H9 (cell line): ENCODE results near the gene MAP3K1. TPM values are rescaled to one million over a fixed set of nuclear protein-coding genes. Genes with fewer than 3 reads are reported as not detected.

ENCODE experiments used
- DNase-seq: peaks from one replicate; pipeline ENCODE4 v3.0.0-alpha.2; 2017
- H2AFZ ChIP-seq: one replicate; pipeline ENCODE4 v1.6.1; 2013; ENCODE audit warnings: mild to moderate bottlenecking, low read length, control low read depth, moderate library complexity
- H2AK5ac ChIP-seq: 2 replicates; pipeline ENCODE4 v1.6.1; 2013; ENCODE audit warnings: low read length, control low read depth, mixed read lengths; ENCODE audit not compliant: insufficient read length
- H2BK120ac ChIP-seq: one replicate; pipeline ENCODE4 v1.6.1; 2013; ENCODE audit warnings: low read depth, mild to moderate bottlenecking, low read length, control low read depth, inconsistent platforms; ENCODE audit not compliant: poor library complexity, severe bottlenecking
- H2BK12ac ChIP-seq: 2 replicates; pipeline ENCODE4 v1.6.1; 2013; ENCODE audit warnings: low read length, control low read depth, mixed read lengths, low read depth; ENCODE audit not compliant: insufficient read length
- H2BK15ac ChIP-seq: 2 replicates; pipeline ENCODE4 v1.6.1; 2013; ENCODE audit warnings: low read depth, low read length, control low read depth
- H2BK20ac ChIP-seq: one replicate; pipeline ENCODE4 v1.6.1; 2013; ENCODE audit warnings: low read depth, mild to moderate bottlenecking, low read length, control low read depth, inconsistent platforms; ENCODE audit not compliant: poor library complexity, severe bottlenecking
- H2BK5ac ChIP-seq: 2 replicates; pipeline ENCODE4 v1.6.1; 2013; ENCODE audit warnings: low read length, control low read depth, mixed read lengths; ENCODE audit not compliant: insufficient read length
- H3K14ac ChIP-seq: 2 replicates; pipeline ENCODE4 v1.6.1; 2013; ENCODE audit warnings: low read length, control low read depth; ENCODE audit not compliant: insufficient read depth
- H3K18ac ChIP-seq: 2 replicates; pipeline ENCODE4 v1.6.1; 2013; ENCODE audit warnings: low read depth, mild to moderate bottlenecking, mixed read lengths, low read length, control low read depth; ENCODE audit not compliant: insufficient read length
- H3K23ac ChIP-seq: 2 replicates; pipeline ENCODE4 v1.6.1; 2013; ENCODE audit warnings: low read length, control low read depth, mixed read lengths, low read depth; ENCODE audit not compliant: insufficient read length
- H3K23me2 ChIP-seq: 2 replicates; pipeline ENCODE4 v1.6.1; 2013; ENCODE audit warnings: low read depth, mild to moderate bottlenecking, mixed read lengths, low read length, control low read depth; ENCODE audit not compliant: insufficient read length, poor library complexity, severe bottlenecking
- H3K27ac ChIP-seq: 2 replicates; pipeline ENCODE4 v1.5.1; 2013; ENCODE audit warnings: low read length, control low read depth, mixed read lengths, low read depth; ENCODE audit not compliant: insufficient read length
- H3K27me3 ChIP-seq: 2 replicates; pipeline ENCODE4 v1.6.1; 2013; ENCODE audit warnings: low read length, control low read depth, inconsistent platforms; ENCODE audit not compliant: insufficient read depth
- H3K4ac ChIP-seq: 2 replicates; pipeline ENCODE4 v1.6.1; 2013; ENCODE audit warnings: low read depth, mild to moderate bottlenecking, control low read depth, inconsistent platforms, low read length, moderate library complexity
- H3K4me1 ChIP-seq: 2 replicates; pipeline ENCODE4 v1.6.1; 2013; ENCODE audit warnings: low read length, control low read depth, inconsistent platforms; ENCODE audit not compliant: insufficient read depth
- H3K4me2 ChIP-seq: 2 replicates; pipeline ENCODE4 v1.6.1; 2013; ENCODE audit warnings: low read length, control low read depth, mixed read lengths; ENCODE audit not compliant: insufficient read length, insufficient read depth
- H3K56ac ChIP-seq: 2 replicates; pipeline ENCODE4 v1.6.1; 2013; ENCODE audit warnings: low read depth, mild to moderate bottlenecking, mixed read lengths, low read length, control low read depth; ENCODE audit not compliant: insufficient read length
- H3K79me1 ChIP-seq: 2 replicates; pipeline ENCODE4 v1.6.1; 2013; ENCODE audit warnings: low read depth, mild to moderate bottlenecking, moderate library complexity, low read length, control low read depth, inconsistent platforms; ENCODE audit not compliant: insufficient read depth, poor library complexity, severe bottlenecking
- H3K79me2 ChIP-seq: 2 replicates; pipeline ENCODE4 v1.6.1; 2013; ENCODE audit warnings: low read length, control low read depth, inconsistent platforms; ENCODE audit not compliant: insufficient read depth
- H3K9ac ChIP-seq: 2 replicates; pipeline ENCODE4 v1.6.1; 2013; ENCODE audit warnings: low read length, control low read depth, mixed read lengths; ENCODE audit not compliant: insufficient read length; ENCODE audit errors: extremely low read depth
- H3K9me3 ChIP-seq: one replicate; pipeline ENCODE4 v1.6.1; 2013; ENCODE audit warnings: low read depth, low read length, inconsistent platforms; ENCODE audit not compliant: control insufficient read depth
- H3T11ph ChIP-seq: one replicate; pipeline ENCODE4 v1.6.1; 2013; ENCODE audit warnings: mild to moderate bottlenecking, low read length, control low read depth, inconsistent platforms
- H4K20me1 ChIP-seq: one replicate; pipeline ENCODE4 v1.6.1; 2013; ENCODE audit not compliant: control insufficient read depth, insufficient read length, insufficient read depth
- H4K5ac ChIP-seq: 2 replicates; pipeline ENCODE4 v1.6.1; 2013; ENCODE audit warnings: low read depth, mild to moderate bottlenecking, mixed read lengths, low read length, control low read depth; ENCODE audit not compliant: insufficient read length
- H4K8ac ChIP-seq: replicated peaks from 2 replicates; pipeline ENCODE4 v1.6.1; 2013; ENCODE audit warnings: low read length, control low read depth, mixed read lengths, low read depth; ENCODE audit not compliant: insufficient read length
- H4K91ac ChIP-seq: 2 replicates; pipeline ENCODE4 v1.6.1; 2013; ENCODE audit warnings: low read depth, mild to moderate bottlenecking, moderate library complexity, mixed read lengths, low read length, control low read depth; ENCODE audit not compliant: insufficient read length
- H3K27ac Mint-ChIP-seq, 3 experiments: 2 replicates in 2 of 3; 3 replicates in 1 of 3; pipeline ENCODE4 v1.8.0; 2020 to 2021; ENCODE audit warnings: mixed read lengths in 3 of 3, mild to moderate bottlenecking in 1 of 3, moderate library complexity in 1 of 3
- H3K27me3 Mint-ChIP-seq: 2 replicates; pipeline ENCODE4 v1.8.0; 2021; ENCODE audit warnings: low read depth, mild to moderate bottlenecking, moderate library complexity, mixed read lengths
- H3K36me3 Mint-ChIP-seq, 3 experiments: 2 replicates in 2 of 3; 3 replicates in 1 of 3; pipeline ENCODE4 v1.8.0; 2020 to 2021; ENCODE audit warnings: low read depth in 3 of 3, mixed read lengths in 3 of 3; ENCODE audit not compliant: insufficient read depth in 1 of 3
- H3K4me1 Mint-ChIP-seq, 2 experiments: 2 replicates each; pipeline ENCODE4 v1.8.0; 2020; ENCODE audit warnings: mixed read lengths in 2 of 2
- H3K4me3 Mint-ChIP-seq, 2 experiments: 2 replicates in 1 of 2; 3 replicates in 1 of 2; pipeline ENCODE4 v1.8.0; 2020 to 2021; ENCODE audit warnings: mild to moderate bottlenecking in 2 of 2, mixed read lengths in 2 of 2, moderate library complexity in 1 of 2
- H3K9me3 Mint-ChIP-seq, 2 experiments: 2 replicates in 1 of 2; 3 replicates in 1 of 2; pipeline ENCODE4 v1.8.0; 2020; ENCODE audit warnings: mild to moderate bottlenecking in 2 of 2, mixed read lengths in 2 of 2, moderate library complexity in 1 of 2
- WGBS: extraction: QIAGEN DNeasy Blood & Tissue Kit; methylation state at CpG from one replicate; pipeline ENCODE4 v1.1.7; 2013; ENCODE audit warnings: missing lambda C conversion rate, low lambda C conversion rate, mixed read lengths; ENCODE audit not compliant: insufficient read length; ENCODE audit errors: extremely low coverage; 5-methylcytosine and 5-hydroxymethylcytosine counted together
- total RNA-seq: library from RNA; stranded (reverse); gene quantifications from 2 replicates; pipeline ENCODE4 v1.2.1, GENCODE V29; 2021
- TF ChIP-seq, protein P1 (sequence below): fragments of 200-600 bp; sonication (generic); conservative IDR thresholded peaks from 3 replicates; pipeline ENCODE4 v1.8.0; 2021; ENCODE audit warnings: antibody characterized with exemption, mild to moderate bottlenecking

Gene MAP3K1
- total RNA-seq, 1 experiment from 2014 or later, result 11.1 TPM

DNA sequence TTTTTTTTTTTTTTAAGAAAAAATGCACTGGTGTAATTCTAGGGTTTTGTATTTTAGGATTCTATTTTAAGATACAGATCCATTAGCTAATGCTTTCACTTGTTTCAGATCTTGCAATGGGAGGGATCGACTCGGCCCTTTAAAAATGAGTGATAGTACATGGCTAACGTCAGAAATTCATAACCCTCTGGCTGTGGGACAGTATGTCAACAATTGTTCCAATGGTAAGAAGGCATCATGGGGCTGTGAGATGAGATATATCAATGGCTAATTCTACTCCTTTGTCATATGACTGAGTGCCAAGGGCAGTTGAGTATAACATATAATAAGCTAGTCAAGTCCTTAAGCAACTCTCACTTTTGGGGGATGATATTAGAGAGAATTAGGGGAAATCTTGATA lies 98.4 kb downstream of the MAP3K1 start:
- Mint-ChIP-seq H3K27ac (no peak overlapping the region), H3K4me1 (peaks cover 20 to 24% of the 10 kb centered on the region in 2 experiments), H3K9me3 (no peaks in the 10 kb centered on the region), H3K4me3 (no peak overlapping the region), H3K27me3 (no peaks in the 10 kb centered on the region), H3K36me3 (peaks cover 9 to 17% (median 13%) of the 10 kb centered on the region in 3 experiments)
- no CpG with 5 or more reads among the region's 3 CpGs for WGBS
- Histone ChIP-seq H2BK5ac (no peak overlapping the region), H2BK12ac (no peak overlapping the region), H2AFZ (no peak overlapping the region), H3K9ac (no peak overlapping the region), H2BK15ac (no peak overlapping the region), H3K79me1 (no peaks in the 10 kb centered on the region), H4K8ac (no peak overlapping the region), H2BK20ac (no peak overlapping the region), H3K23ac (no peak overlapping the region), H3K56ac (no peak overlapping the region), H3K14ac (no peak overlapping the region), H2BK120ac (no peak overlapping the region), H3K27ac (no peak overlapping the region), H3K4ac (no peak overlapping the region), H3K23me2 (peaks cover 6% of the 10 kb centered on the region), H3K79me2 (no peaks in the 10 kb centered on the region), H4K20me1 (no peaks in the 10 kb centered on the region), H3T11ph (no peak overlapping the region), H3K18ac (no peak overlapping the region), H3K4me1 (no peaks in the 10 kb centered on the region; the same call in 1 of the 2 replicates), H3K27me3 (no peaks in the 10 kb centered on the region), H3K9me3 (no peaks in the 10 kb centered on the region), H4K5ac (no peak overlapping the region), H4K91ac (no peak overlapping the region), H2AK5ac (no peak overlapping the region), H3K4me2 (no peak overlapping the region)
- TF ChIP-seq, protein P1, sequence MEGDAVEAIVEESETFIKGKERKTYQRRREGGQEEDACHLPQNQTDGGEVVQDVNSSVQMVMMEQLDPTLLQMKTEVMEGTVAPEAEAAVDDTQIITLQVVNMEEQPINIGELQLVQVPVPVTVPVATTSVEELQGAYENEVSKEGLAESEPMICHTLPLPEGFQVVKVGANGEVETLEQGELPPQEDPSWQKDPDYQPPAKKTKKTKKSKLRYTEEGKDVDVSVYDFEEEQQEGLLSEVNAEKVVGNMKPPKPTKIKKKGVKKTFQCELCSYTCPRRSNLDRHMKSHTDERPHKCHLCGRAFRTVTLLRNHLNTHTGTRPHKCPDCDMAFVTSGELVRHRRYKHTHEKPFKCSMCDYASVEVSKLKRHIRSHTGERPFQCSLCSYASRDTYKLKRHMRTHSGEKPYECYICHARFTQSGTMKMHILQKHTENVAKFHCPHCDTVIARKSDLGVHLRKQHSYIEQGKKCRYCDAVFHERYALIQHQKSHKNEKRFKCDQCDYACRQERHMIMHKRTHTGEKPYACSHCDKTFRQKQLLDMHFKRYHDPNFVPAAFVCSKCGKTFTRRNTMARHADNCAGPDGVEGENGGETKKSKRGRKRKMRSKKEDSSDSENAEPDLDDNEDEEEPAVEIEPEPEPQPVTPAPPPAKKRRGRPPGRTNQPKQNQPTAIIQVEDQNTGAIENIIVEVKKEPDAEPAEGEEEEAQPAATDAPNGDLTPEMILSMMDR, result no peak
- DNase-seq, result no peak
